Measurements from ENCODE around the gene CAMK2D.
A peak's percentile ranks its signal among the peaks of the same experiment; 100 is the strongest.

CAMK2D gene

DNA sequence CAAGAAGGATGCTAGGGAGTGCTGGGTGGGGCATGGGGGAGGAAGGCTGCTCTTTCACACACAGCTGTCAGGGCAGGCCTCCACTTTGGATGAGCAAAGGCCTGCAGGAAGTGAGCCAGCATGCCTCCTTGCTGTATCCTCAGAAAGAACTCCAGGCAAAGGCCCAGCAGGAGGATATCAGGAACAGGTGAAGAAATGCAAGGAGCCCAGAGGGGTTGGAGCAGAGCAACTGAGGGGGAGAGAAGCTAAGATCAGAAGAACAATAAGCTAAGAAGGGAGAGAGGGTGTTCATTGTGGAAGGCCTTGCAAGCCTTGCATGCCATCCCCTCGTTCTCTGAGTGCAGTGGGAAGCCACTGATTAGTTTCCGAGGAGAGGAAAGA lies 115.1 kb downstream of the CAMK2D start:
- peak overlapping the region; percentile 94 for H3K27ac ChIP-seq
- TF ChIP-seq, protein P1, sequence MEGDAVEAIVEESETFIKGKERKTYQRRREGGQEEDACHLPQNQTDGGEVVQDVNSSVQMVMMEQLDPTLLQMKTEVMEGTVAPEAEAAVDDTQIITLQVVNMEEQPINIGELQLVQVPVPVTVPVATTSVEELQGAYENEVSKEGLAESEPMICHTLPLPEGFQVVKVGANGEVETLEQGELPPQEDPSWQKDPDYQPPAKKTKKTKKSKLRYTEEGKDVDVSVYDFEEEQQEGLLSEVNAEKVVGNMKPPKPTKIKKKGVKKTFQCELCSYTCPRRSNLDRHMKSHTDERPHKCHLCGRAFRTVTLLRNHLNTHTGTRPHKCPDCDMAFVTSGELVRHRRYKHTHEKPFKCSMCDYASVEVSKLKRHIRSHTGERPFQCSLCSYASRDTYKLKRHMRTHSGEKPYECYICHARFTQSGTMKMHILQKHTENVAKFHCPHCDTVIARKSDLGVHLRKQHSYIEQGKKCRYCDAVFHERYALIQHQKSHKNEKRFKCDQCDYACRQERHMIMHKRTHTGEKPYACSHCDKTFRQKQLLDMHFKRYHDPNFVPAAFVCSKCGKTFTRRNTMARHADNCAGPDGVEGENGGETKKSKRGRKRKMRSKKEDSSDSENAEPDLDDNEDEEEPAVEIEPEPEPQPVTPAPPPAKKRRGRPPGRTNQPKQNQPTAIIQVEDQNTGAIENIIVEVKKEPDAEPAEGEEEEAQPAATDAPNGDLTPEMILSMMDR (conservative IDR thresholded peaks at IDR 0.05) = no peak

DNA sequence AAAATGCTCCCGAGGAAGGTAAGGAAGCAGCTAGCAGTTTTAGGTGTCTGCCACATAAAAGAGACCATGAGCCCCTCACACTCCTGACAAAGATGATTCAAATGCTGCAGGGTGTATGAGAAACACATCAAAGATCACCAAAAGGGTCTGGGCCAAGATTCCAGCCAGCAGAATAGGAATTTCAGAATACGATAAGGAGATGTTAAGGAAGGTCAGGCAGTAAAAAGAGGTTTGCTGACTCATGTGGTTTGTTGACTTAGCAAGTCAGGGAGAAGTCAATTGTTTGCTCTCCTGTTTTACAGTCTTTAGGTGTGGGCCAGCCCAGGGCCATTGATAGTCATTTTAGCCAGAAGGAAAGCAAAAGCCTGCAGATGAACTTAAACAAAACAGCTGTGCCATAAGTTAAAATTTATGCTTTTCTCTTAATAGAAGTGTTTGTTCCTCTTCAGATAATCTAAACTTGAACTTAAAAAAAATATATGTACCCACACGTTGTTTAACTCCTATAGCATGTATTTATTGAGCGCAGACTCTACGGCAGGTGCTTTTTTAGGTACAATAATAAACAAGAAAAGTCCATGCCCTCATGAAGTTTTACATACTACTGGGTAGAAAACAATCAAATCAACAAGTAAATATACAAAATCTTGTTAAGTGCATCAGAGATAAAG lies 115.6 kb downstream of the CAMK2D start:
- peak overlapping the region; percentile 94 for H3K27ac ChIP-seq
- TF ChIP-seq, protein P1 (conservative IDR thresholded peaks at IDR 0.05) = no peak

DNA sequence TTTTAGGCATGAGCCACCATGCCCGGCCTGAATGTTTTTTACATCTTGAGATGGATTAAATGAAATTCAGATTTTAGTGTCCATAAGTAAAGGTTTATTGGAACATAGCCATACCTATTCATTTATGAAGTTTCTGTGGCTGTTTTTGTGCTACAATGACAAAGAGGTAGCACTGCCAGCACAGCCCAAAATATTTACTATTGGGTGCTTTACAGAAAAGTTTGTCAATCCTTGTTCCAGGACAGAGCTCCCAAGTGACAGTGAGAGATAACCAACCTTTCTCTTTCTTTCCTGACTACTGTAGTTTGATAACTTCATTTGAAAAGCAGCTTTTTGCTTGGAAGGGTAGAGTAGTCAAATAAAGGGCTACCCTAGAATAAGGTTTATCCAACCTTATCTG lies 116.2 kb downstream of the CAMK2D start:
- peak overlapping the region; percentile 94 for H3K27ac ChIP-seq
- TF ChIP-seq, protein P1 (conservative IDR thresholded peaks at IDR 0.05) = no peak

DNA sequence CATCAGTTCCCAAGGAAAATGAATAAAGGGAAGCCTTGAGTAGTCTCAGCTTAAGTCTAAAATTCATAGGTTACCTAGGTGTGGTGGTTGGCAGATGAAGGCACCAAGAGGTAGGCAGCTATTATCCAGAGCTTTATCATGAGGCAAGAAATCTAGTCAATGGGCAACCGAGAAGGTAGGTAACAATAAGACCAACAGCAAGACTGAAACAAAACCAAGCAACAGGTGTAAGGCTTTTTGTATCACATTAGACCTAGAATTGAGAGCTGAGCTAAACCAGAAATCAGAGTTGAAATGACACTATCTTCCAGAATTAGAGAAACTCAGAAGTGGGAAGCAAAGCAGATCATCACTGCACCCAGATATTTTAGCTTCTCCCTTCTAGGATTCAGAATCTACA lies 117.1 kb downstream of the CAMK2D start:
- H3K27ac ChIP-seq = peak overlapping the region; percentile 94
- TF ChIP-seq, protein P1 (conservative IDR thresholded peaks at IDR 0.05) = no peak

DNA sequence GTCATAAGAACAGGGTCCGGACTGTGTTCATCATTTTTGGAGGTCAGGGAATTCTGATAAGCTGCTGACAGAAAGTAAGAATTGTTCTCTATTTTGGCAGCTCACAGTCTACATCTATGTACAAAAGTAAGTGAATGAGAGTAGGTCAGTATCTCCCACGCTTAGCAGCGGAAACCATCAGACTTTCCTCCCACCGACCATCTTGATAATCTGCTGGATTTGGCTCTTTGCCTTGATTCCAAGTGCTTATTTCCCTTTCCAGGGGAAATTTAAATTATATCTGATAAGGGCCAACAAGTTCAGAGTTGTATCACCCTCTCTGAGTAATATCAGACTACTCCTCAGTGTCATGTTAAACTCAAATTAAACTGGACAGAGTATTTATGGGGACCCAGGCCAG lies 118.0 kb downstream of the CAMK2D start:
- TF ChIP-seq, protein P1 (conservative IDR thresholded peaks at IDR 0.05) = no peak
- peak overlapping the region; percentile 94 for H3K27ac ChIP-seq

DNA sequence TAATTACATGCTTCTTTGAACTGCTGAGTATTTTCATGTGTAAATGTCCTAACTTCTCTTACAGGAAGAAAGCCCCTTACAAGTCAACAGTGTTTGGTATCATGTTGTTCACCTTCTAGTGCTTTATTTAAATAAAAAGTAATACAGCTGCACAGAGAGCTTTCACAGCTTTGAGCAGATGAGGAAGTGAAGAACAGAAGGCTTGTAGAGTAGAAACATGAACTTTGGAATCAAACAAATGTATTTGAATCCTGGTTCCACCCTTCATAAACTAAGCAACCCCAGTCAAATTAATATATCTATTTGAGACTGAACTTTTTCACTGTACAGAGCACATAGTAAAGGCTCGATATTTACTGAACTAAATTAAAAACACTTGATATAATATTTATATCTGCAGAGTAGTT lies 120.5 kb downstream of the CAMK2D start:
- no peak overlapping the region for H3K27ac ChIP-seq
- TF ChIP-seq, protein P1 (conservative IDR thresholded peaks at IDR 0.05) = no peak

DNA sequence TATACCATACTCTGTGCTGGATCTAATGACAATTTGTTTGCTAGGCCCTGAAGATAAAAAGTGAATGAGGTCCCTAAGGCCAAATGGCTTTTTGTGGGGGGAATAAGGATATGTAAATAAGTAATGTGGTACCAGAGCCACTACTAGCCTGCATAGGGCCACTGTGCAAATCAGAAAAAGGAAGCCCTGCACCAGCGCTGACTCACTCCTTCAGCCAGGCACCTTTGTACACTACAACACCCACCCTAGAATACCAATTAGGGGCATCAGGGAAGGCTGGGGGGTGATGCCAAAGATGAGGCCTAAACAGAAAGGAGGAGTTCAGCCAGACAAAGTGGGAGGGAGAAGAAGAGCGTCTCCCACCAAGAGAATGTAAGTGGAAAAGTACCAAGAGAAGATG lies 122.2 kb downstream of the CAMK2D start:
- no peak overlapping the region; the same call in 1 of the 2 replicates for H3K27ac ChIP-seq

More for the DNA sequence above, 122.2 kb downstream of the CAMK2D start:
- TF ChIP-seq, protein P1 (conservative IDR thresholded peaks at IDR 0.05) = no peak

Measured in VCaP (cell line).